Esophagus squamous epithelium (tissue), 5 donors: ENCODE data around the gene SRD5A2. TPM values are rescaled to one million over a fixed set of nuclear protein-coding genes. Genes with fewer than 3 reads are reported as not detected.

ENCODE experiments used
- DNase-seq: peaks from one replicate; lab custom pipeline; 2025; lab: John Stamatoyannopoulos, UW
- H3K27ac ChIP-seq, 4 donors: fragments of 200-600 bp; sonication (generic); one replicate each; pipeline ENCODE4 v1.5.1; 2016 to 2019; ENCODE audit warnings: mild to moderate bottlenecking in 1 of 4
- H3K27me3 ChIP-seq, 4 donors: fragments of 200-600 bp; sonication (generic); 1 replicate in 3 of 4; 2 replicates in 1 of 4; pipeline versions ENCODE4 v1.5.1 to v1.6.0; 2017 to 2021; ENCODE audit warnings: antibody characterized with exemption in 1 of 4
- H3K36me3 ChIP-seq, 3 donors: fragments of 200-600 bp; sonication (generic); one replicate each; pipeline ENCODE4 v1.5.1; 2016 to 2019
- H3K4me1 ChIP-seq, 3 donors: fragments of 200-600 bp; sonication (generic); one replicate each; pipeline ENCODE4 v1.5.1; 2017 to 2019
- H3K4me3 ChIP-seq, 4 donors: fragments of 200-600 bp; sonication (generic); 1 replicate in 3 of 4; 2 replicates in 1 of 4; pipeline ENCODE4 v1.5.1; 2016 to 2019; ENCODE audit warnings: mild to moderate bottlenecking in 2 of 4, moderate library complexity in 1 of 4
- H3K9me3 ChIP-seq, 3 donors: fragments of 200-600 bp; sonication (generic); one replicate each; pipeline ENCODE4 v1.5.1; 2016 to 2019
- CTCF ChIP-seq, 6 experiments: fragments of 450-650 bp in 4 of 6; fragments of 200-600 bp in 2 of 6; sonication (generic) in 2 of 6; IDR thresholded peaks; one replicate each; pipeline ENCODE4 v1.5.1; 2016 to 2019; ENCODE audit warnings: antibody characterized with exemption in 6 of 6, mild to moderate bottlenecking in 4 of 6, moderate library complexity in 4 of 6
- POLR2A ChIP-seq, 4 donors: fragments of 450-650 bp; IDR thresholded peaks; one replicate each; pipeline ENCODE4 v1.6.1; 2017; ENCODE audit warnings: antibody characterized with exemption in 4 of 4, mild to moderate bottlenecking in 4 of 4, moderate library complexity in 3 of 4
- WGBS, 2 donors: methylation state at CpG; one replicate each; pipeline ENCODE4 v1.1.5; 2018; 5-methylcytosine and 5-hydroxymethylcytosine counted together
- intact Hi-C: fragments of 100-400 bp; cut with DNase I; formaldehyde crosslinking; loops from one replicate; pipeline ENCODE4 v1.15.0; 2022
- total RNA-seq, 4 donors: library from RNA; depleted of rRNA; stranded (reverse); fragments of >200 nt; gene quantifications; one replicate each; pipeline ENCODE4 v1.1.0, GENCODE V29; 2016
- donor health status: DM: yes; HTN: yes; CAD: no.

The SRD5A2 gene
- total RNA-seq, 4 donors from 2014 or later, result 0.19 TPM; not detected in 3

GRCh38 chr2:31522786-31523185 is 58.0 kb downstream of the SRD5A2 start:
- H3K27me3 ChIP-seq, result peaks cover 0 to 4% (median 0%) of the 10 kb centered on the region in 4 donors
- no peak overlapping the region for H3K27ac ChIP-seq
- H3K36me3 ChIP-seq, result no peaks in the 10 kb centered on the region
- no peak for DNase-seq
- H3K9me3 ChIP-seq, result no peaks in the 10 kb centered on the region
- WGBS, 2 donors, result 62 to 78% methylated on average over 4 of the region's 4 CpGs
- TF ChIP-seq POLR2A (IDR thresholded peaks at IDR 0.05) (no peak), CTCF (IDR thresholded peaks at IDR 0.05) (no peak)
- no peak overlapping the region for H3K4me3 ChIP-seq
- intact Hi-C loops, result no loop called here
- no peaks in the 10 kb centered on the region for H3K4me1 ChIP-seq

GRCh38 chr2:31517442-31518203 is 63.1 kb downstream of the SRD5A2 start:
- intact Hi-C loops, result no loop called here
- TF ChIP-seq POLR2A (IDR thresholded peaks at IDR 0.05), result no peak
- no peak for TF ChIP-seq CTCF (IDR thresholded peaks at IDR 0.05)
- H3K4me1 ChIP-seq, result no peaks in the 10 kb centered on the region
- WGBS, 2 donors, result 79 to 83% methylated on average over 3 to 7 of the region's 7 CpGs
- DNase-seq, result no peak
- H3K27me3 ChIP-seq, result peaks cover 0 to 4% (median 0%) of the 10 kb centered on the region in 4 donors
- no peak overlapping the region for H3K27ac ChIP-seq
- no peaks in the 10 kb centered on the region for H3K36me3 ChIP-seq
- no peaks in the 10 kb centered on the region for H3K9me3 ChIP-seq
- H3K4me3 ChIP-seq, result no peak overlapping the region

GRCh38 chr2:31515586-31515985 is 65.2 kb downstream of the SRD5A2 start:
- no peak for DNase-seq
- intact Hi-C loops, result no loop called here
- 78 to 80% methylated on average over 5 of the region's 5 CpGs for WGBS, 2 donors

GRCh38 chr2:31513553-31513952 is 67.2 kb downstream of the SRD5A2 start:
- H3K27me3 ChIP-seq, result no peaks in the 10 kb centered on the region
- no peak for DNase-seq
- TF ChIP-seq POLR2A (IDR thresholded peaks at IDR 0.05), result no peak
- TF ChIP-seq CTCF (IDR thresholded peaks at IDR 0.05), result no peak
- 80 to 85% methylated on average over 3 of the region's 3 CpGs for WGBS, 2 donors
- no peak overlapping the region for H3K27ac ChIP-seq
- H3K4me3 ChIP-seq, result no peak overlapping the region
- H3K9me3 ChIP-seq, result no peaks in the 10 kb centered on the region
- no peaks in the 10 kb centered on the region for H3K4me1 ChIP-seq
- intact Hi-C loops, result no loop called here
- no peaks in the 10 kb centered on the region for H3K36me3 ChIP-seq

More at GRCh38 chr2:31515586-31515985, 65.2 kb downstream of the SRD5A2 start:
- Histone ChIP-seq H3K27me3 (peaks cover 0 to 4% (median 0%) of the 10 kb centered on the region in 4 donors), H3K4me1 (no peaks in the 10 kb centered on the region), H3K9me3 (no peaks in the 10 kb centered on the region), H3K36me3 (no peaks in the 10 kb centered on the region), H3K27ac (no peak overlapping the region), H3K4me3 (no peak overlapping the region)
- no peak for TF ChIP-seq CTCF (IDR thresholded peaks at IDR 0.05)
- no peak for TF ChIP-seq POLR2A (IDR thresholded peaks at IDR 0.05)

GRCh38 chr2:31511376-31511775 is 69.4 kb downstream of the SRD5A2 start:
- Histone ChIP-seq H3K27ac (no peak overlapping the region), H3K4me1 (no peaks in the 10 kb centered on the region), H3K9me3 (no peaks in the 10 kb centered on the region), H3K4me3 (no peak overlapping the region), H3K36me3 (no peaks in the 10 kb centered on the region), H3K27me3 (no peaks in the 10 kb centered on the region)
- no peak for DNase-seq
- intact Hi-C loops, result no loop called here
- TF ChIP-seq CTCF (IDR thresholded peaks at IDR 0.05), result no peak
- no peak for TF ChIP-seq POLR2A (IDR thresholded peaks at IDR 0.05)
